ENCODE results near the gene PAN3. TPM values are rescaled to one million over a fixed set of nuclear protein-coding genes. Genes with fewer than 3 reads are reported as not detected.

Gene PAN3
- total and polyA plus RNA-seq, 7 donors = 5.1 to 43.3 (median 39.2) TPM

GRCh38 chr13:28344163-28344562 is 205.8 kb downstream of the PAN3 start:
- peaks cover 0 to 26% (median 11%) of the 10 kb centered on the region in 4 donors for H3K4me1 ChIP-seq
- no peaks in the 10 kb centered on the region for H3K9me3 ChIP-seq
- no peak for TF ChIP-seq EP300 (IDR thresholded peaks at IDR 0.05)
- no peak for TF ChIP-seq POLR2AphosphoS5 (IDR thresholded peaks at IDR 0.05)
- no peak for TF ChIP-seq POLR2A (IDR thresholded peaks at IDR 0.05)
- TF ChIP-seq CTCF (IDR thresholded peaks at IDR 0.05) = no peak
- no peak overlapping the region for H3K27ac ChIP-seq
- intact Hi-C loops (cut with DNase I) = no loop called here
- DNase-seq = no peak
- 87% methylated on average over 3 of the region's 3 CpGs for WGBS, 2 donors
- no peak overlapping the region for H3K4me3 ChIP-seq
- no peaks in the 10 kb centered on the region for H3K27me3 ChIP-seq
- no peaks in the 10 kb centered on the region for H3K36me3 ChIP-seq

Small RNAs within 50 kb of the gene (small RNA-seq; reads per million reads assigned to genes)
- 0 reads per million in 3 donors for gene RNU6-82P

Other genes starting within 250 kb of the PAN3 start
- not detected for gene PDX1, start 218.5 kb upstream of the PAN3 start, total RNA-seq
- gene PDX1, start 218.5 kb upstream of the PAN3 start, polyA plus RNA-seq = under 1 TPM in 2 of 3 donors, not detected in 1; under 0.01 to 0.39 TPM
- not detected for gene CDX2, start 169.2 kb upstream of the PAN3 start, total RNA-seq
- 100 to 1,000 TPM; 146 to 220 (median 168) TPM for gene CDX2, start 169.2 kb upstream of the PAN3 start, polyA plus RNA-seq
- not detected for gene URAD, start 149.9 kb upstream of the PAN3 start, total RNA-seq
- gene URAD, start 149.9 kb upstream of the PAN3 start, polyA plus RNA-seq = 10 to 100 TPM; 15.4 to 30.6 (median 20.8) TPM
- 1 to 10 TPM; 1.8 to 3.5 (median 2.1) TPM for gene FLT3, start 38.0 kb upstream of the PAN3 start, total RNA-seq
- gene FLT3, start 38.0 kb upstream of the PAN3 start, polyA plus RNA-seq = 1 to 10 TPM in 1 of 3 donors, under 1 TPM in 1, not detected in 1; 0.23 to 2.0 TPM

All from sigmoid colon (tissue), 7 donors.